ENCODE data around the gene NACAD. TPM values are rescaled to one million over a fixed set of nuclear protein-coding genes. Genes with fewer than 3 reads are reported as not detected.

NACAD gene
- polyA plus RNA-seq, 6 donors from 2014 or later: not detected

DNA sequence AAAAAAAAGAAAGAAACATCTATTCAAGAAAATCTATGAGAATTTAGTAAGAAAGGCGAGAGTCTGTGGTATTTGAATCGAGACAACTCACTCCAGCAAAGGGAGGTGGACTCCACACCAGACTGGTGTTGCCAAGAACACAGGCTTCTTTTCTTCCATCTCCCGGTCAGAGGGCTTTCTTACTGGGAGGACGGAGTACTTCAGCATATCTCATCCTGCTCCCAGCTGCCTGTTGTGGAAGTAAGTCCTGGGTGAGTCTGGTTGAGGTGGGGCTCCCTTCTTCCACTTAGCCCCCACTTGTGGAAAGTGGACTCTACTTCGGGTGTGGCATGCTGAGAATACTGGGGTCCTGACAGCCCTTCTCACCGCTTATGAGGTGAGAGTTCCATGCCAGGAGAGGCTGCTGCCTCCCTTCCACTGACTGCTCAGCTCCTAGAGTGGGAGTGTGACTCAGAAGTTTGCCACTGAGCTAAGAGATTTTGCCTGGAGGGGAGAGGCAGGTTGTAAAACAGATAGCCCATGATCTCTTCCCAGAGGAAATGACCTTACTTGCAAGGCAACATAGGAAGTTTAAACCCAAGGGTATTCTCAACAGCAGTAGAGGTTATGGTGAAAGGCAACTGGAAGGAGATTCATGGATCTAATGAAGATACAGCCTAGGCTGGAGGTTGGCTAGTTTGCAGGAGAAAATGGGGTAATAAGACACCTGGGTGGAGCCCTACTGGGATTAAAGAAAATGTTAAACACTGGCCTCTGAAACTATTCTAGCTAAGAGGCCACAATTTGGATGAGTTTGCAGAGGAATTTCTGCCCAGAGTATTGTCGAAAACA is 3.5 kb upstream of the NACAD start:
- DNase-seq (no peak), ATAC-seq (ENCODE audit: low read depth in 2 of 2) (no peak)
- H3K27ac Mint-ChIP-seq: peak overlapping the region in 1 of 6 donors; percentile 81
- H3K36me3 Mint-ChIP-seq: no peaks in the 10 kb centered on the region
- H3K9me3 Mint-ChIP-seq: peaks cover 0 to 21% (median 17%) of the 10 kb centered on the region in 7 donors
- no peak overlapping the region for H3K4me3 Mint-ChIP-seq
- peaks cover 6 to 15% (median 7%) of the 10 kb centered on the region in 3 donors for H3K27me3 Mint-ChIP-seq
- H3K4me1 Mint-ChIP-seq: peaks cover 8 to 14% (median 9%) of the 10 kb centered on the region in 3 donors

DNA sequence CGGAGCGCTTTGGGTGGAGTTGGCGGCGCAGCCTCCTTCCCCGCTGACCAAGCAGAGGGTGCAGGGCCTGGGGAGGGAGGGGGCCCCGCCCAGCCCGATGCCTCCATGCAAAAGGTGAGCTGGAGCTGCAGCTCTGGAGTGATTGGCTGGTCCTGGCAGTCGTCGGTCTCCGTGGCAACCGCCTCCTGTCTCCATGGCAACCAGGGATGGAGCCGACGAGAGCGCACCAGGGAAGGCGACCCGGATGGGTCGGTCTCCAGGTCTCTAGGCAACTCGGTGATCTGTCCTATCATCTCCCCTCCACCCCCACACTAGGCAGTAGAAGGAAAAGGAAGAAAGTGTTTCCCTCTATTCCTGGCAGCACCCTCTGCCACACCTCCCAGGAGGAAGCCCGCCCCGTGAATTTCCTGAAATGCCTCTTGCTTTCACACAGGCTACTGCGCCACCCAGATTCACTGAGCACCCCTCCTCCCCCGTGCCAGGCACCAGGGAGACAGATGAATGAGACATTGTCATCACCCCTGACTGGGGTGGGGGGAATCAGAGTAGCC is 647 bp upstream of the NACAD start:
- Mint-ChIP-seq H3K27me3 (peaks cover 6 to 23% (median 7%) of the 10 kb centered on the region in 3 donors), H3K4me3 (peak overlapping the region; percentile 64 to 89 (median 78)), H3K9me3 (peaks cover 0 to 17% (median 11%) of the 10 kb centered on the region in 7 donors), H3K27ac (peak overlapping the region in 5 of 6 donors; percentile 16 to 86 (median 76)), H3K4me1 (peaks cover 8 to 14% (median 9%) of the 10 kb centered on the region in 3 donors), H3K36me3 (no peaks in the 10 kb centered on the region)
- ATAC-seq (ENCODE audit: low read depth in 2 of 2): peak; percentile 55 to 57
- DNase-seq: peak; percentile 31

GRCh38 chr7:45088146-45088701 is 545 bp downstream of the NACAD start:
- Mint-ChIP-seq H3K27me3 (peaks cover 6 to 23% (median 7%) of the 10 kb centered on the region in 3 donors), H3K27ac (no peak overlapping the region), H3K4me1 (peaks cover 8 to 14% (median 9%) of the 10 kb centered on the region in 3 donors), H3K36me3 (no peaks in the 10 kb centered on the region), H3K9me3 (peaks cover 0 to 9% (median 6%) of the 10 kb centered on the region in 7 donors), H3K4me3 (peak overlapping the region in 7 of 8 donors; percentile 49 to 83 (median 71))
- ATAC-seq (ENCODE audit: low read depth in 2 of 2) (no peak), DNase-seq (no peak)

GRCh38 chr7:45087301-45088145 is 1.2 kb downstream of the NACAD start:
- Mint-ChIP-seq H3K36me3 (no peaks in the 10 kb centered on the region), H3K27ac (no peak overlapping the region), H3K4me1 (peaks cover 8 to 14% (median 9%) of the 10 kb centered on the region in 3 donors), H3K9me3 (peaks cover 0 to 3% (median under 1%) of the 10 kb centered on the region in 7 donors), H3K4me3 (peak overlapping the region in 6 of 8 donors; percentile 49 to 83 (median 70)), H3K27me3 (peaks cover 6 to 23% (median 7%) of the 10 kb centered on the region in 3 donors)
- ATAC-seq (ENCODE audit: low read depth in 2 of 2): no peak
- no peak for DNase-seq

GRCh38 chr7:45086331-45087065 is 2.3 kb downstream of the NACAD start:
- H3K27me3 Mint-ChIP-seq: peaks cover 6 to 23% (median 7%) of the 10 kb centered on the region in 3 donors
- H3K36me3 Mint-ChIP-seq: no peaks in the 10 kb centered on the region
- peak overlapping the region in 1 of 8 donors; percentile 29 for H3K4me3 Mint-ChIP-seq
- no peak for ATAC-seq (ENCODE audit: low read depth in 2 of 2)
- no peaks in the 10 kb centered on the region for H3K9me3 Mint-ChIP-seq
- H3K4me1 Mint-ChIP-seq: peaks cover 8 to 14% (median 9%) of the 10 kb centered on the region in 3 donors
- H3K27ac Mint-ChIP-seq: peak overlapping the region in 1 of 6 donors; percentile 19
- DNase-seq: no peak

- DNase-seq (no peak), ATAC-seq (ENCODE audit: low read depth in 2 of 2) (no peak)
- Mint-ChIP-seq H3K27ac (peak overlapping the region in 1 of 6 donors; percentile 69), H3K27me3 (peaks cover 6 to 23% (median 7%) of the 10 kb centered on the region in 3 donors), H3K4me3 (no peak overlapping the region), H3K4me1 (peaks cover 8 to 14% (median 9%) of the 10 kb centered on the region in 3 donors), H3K36me3 (no peaks in the 10 kb centered on the region), H3K9me3 (no peaks in the 10 kb centered on the region)
Observed at GRCh38 chr7:45085619-45086200, 3.1 kb downstream of the NACAD start.

DNA sequence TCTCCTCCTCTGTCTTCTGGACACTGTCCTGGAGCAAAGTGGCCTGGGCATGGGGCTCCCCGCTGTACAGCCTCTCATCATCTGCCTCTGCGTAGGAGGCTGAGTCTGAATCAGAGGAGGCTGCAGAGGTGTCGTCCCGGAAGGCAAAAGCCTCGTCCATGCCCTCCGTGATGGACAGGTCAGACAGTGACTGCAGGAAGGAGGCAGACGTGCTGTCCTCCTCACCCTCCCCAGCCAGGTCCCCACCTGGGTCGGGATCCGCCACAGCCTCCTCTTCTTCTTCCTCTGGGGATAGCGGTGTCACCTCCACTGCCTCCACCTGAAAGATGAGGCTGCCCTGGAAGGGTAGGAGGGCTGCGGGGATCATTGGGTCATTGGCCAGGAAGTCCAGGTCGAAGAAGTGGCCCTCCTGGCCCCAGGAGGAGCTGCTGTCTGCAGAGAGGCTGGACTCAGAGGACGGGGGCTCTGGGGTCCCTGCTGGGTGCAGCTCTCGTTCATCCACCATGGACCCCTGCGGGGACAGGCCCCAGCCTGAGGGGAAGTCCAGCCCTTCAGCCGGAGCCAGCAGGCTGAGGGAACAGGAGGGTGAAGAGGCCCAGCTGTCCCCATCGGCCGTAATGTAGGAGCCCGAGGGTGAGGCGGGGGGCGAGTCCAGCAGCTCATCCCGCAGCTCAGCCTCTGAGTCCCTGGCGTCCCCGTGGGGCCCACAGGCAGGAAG is 3.7 kb downstream of the NACAD start:
- Mint-ChIP-seq H3K36me3 (no peaks in the 10 kb centered on the region), H3K9me3 (no peaks in the 10 kb centered on the region), H3K4me3 (no peak overlapping the region), H3K4me1 (peaks cover 9 to 14% (median 10%) of the 10 kb centered on the region in 3 donors), H3K27me3 (peaks cover 6 to 23% (median 7%) of the 10 kb centered on the region in 3 donors), H3K27ac (no peak overlapping the region)
- no peak for DNase-seq
- ATAC-seq (ENCODE audit: low read depth in 2 of 2): no peak

DNA sequence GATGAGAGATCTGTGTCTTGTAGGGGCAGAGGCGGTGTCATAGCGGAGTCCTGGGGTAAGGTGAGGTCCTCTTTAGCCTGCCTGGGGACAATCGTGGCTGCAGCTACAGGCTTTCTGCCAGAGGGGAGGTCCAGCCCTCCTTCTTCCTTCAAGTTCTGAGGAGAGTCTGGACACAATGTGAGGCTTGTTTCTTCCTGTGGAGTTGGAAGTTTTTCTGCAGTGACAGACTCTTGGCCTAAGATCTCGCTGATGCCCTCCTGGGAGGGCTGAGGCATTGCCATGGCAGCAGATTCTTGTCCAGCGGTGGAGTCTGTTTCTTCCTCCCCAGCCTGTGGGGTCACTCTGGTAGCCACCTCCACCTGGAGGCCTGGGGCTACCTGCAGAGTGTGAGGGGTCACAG is 4.4 kb downstream of the NACAD start:
- peak overlapping the region in 1 of 6 donors; percentile 52 for H3K27ac Mint-ChIP-seq
- peaks cover 7 to 12% (median 9%) of the 10 kb centered on the region in 3 donors for H3K4me1 Mint-ChIP-seq
- no peaks in the 10 kb centered on the region for H3K36me3 Mint-ChIP-seq
- peaks cover 0 to 17% (median 2%) of the 10 kb centered on the region in 3 donors for H3K27me3 Mint-ChIP-seq
- no peak overlapping the region for H3K4me3 Mint-ChIP-seq
- DNase-seq (no peak), ATAC-seq (ENCODE audit: low read depth in 2 of 2) (no peak)
- H3K9me3 Mint-ChIP-seq: no peaks in the 10 kb centered on the region

GRCh38 chr7:45082831-45083331 is 5.9 kb downstream of the NACAD start:
- Mint-ChIP-seq H3K4me1 (peaks cover 5 to 19% (median 16%) of the 10 kb centered on the region in 3 donors), H3K36me3 (no peaks in the 10 kb centered on the region), H3K9me3 (no peaks in the 10 kb centered on the region), H3K27me3 (peaks cover 0 to 9% (median 0%) of the 10 kb centered on the region in 3 donors), H3K4me3 (peak overlapping the region in 1 of 8 donors; percentile 35), H3K27ac (peak overlapping the region in 2 of 6 donors; percentile 38 to 44)
- DNase-seq (no peak), ATAC-seq (ENCODE audit: low read depth in 2 of 2) (no peak)

DNA sequence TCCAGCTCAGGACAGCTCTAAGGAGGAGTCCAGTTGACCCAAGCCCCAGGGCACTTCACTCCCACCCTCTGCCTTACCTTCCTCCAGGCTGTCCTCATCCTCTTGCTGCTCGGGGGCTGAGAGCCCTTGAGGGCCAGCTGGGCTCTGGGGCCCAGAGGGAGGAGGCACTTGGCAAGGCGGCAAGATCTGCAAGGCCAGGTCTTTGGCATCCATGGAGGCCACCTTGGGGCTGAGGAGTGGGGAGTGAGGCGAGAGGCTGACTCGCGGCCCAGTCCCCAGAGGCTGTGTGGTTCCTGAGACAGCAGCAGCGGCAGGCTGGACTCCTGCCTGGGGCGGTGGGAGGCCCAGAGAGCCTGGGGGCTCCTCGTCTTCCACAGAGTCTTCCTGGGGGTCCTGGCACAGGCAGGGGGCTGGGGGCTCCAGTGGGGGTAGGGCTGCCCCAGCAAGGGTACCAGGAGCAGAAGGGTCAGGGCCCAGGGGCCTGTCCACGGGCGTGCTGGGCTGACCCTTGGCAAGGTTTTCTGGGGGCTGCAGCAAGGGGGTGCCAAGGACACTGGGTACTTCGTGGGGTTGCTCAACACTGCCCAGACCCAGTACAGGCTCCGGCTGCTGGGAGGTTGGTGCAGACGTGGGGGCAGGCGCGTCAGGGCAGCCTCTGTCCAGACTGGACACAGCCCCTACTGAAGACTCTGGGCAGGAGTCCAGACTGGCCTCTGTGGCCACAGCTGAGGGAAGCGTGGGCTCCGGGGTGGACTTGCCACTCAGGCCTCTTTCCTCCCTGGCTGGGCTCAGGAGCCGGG is 6.5 kb downstream of the NACAD start:
- no peaks in the 10 kb centered on the region for H3K9me3 Mint-ChIP-seq
- no peak for ATAC-seq (ENCODE audit: low read depth in 2 of 2)
- H3K27ac Mint-ChIP-seq: peak overlapping the region in 2 of 6 donors; percentile 65 to 90
- H3K4me3 Mint-ChIP-seq: no peak overlapping the region
- H3K27me3 Mint-ChIP-seq: peaks cover 0 to 7% (median 0%) of the 10 kb centered on the region in 3 donors
- DNase-seq: no peak
- peaks cover 4 to 21% (median 19%) of the 10 kb centered on the region in 3 donors for H3K4me1 Mint-ChIP-seq
- no peaks in the 10 kb centered on the region for H3K36me3 Mint-ChIP-seq

- no peaks in the 10 kb centered on the region for H3K9me3 Mint-ChIP-seq
- no peaks in the 10 kb centered on the region for H3K36me3 Mint-ChIP-seq
- peaks cover 4 to 21% (median 19%) of the 10 kb centered on the region in 3 donors for H3K4me1 Mint-ChIP-seq
- no peak for ATAC-seq (ENCODE audit: low read depth in 2 of 2)
- H3K27ac Mint-ChIP-seq: peak overlapping the region in 2 of 6 donors; percentile 58 to 65
- peaks cover 0 to under 1% (median 0%) of the 10 kb centered on the region in 3 donors for H3K27me3 Mint-ChIP-seq
- no peak for DNase-seq
- H3K4me3 Mint-ChIP-seq: no peak overlapping the region
Observed at GRCh38 chr7:45081670-45081974, 7.1 kb downstream of the NACAD start.
